Esophagus muscularis mucosa (tissue), 4 donors: ENCODE data around the gene NEDD8.
A peak's percentile ranks its signal among the peaks of the same experiment; 100 is the strongest.

ENCODE experiments used
- CTCF ChIP-seq, 3 experiments: fragments of 200-600 bp in 2 of 3; fragments of 450-650 bp in 1 of 3; sonication (generic) in 2 of 3; IDR thresholded peaks; one replicate each; pipeline ENCODE4 v1.5.1; 2017 to 2019; ENCODE audit warnings: antibody characterized with exemption in 3 of 3, mild to moderate bottlenecking in 2 of 3, moderate library complexity in 1 of 3
- EP300 ChIP-seq: sonication (generic); formaldehyde crosslinking; IDR thresholded peaks from one replicate; pipeline ENCODE4 v1.6.1; 2017; ENCODE audit warnings: antibody characterized with exemption
- POLR2A ChIP-seq: fragments of 450-650 bp; IDR thresholded peaks from one replicate; pipeline ENCODE4 v1.6.1; 2017; ENCODE audit warnings: antibody characterized with exemption, moderate library complexity, mild to moderate bottlenecking, low read depth
- POLR2AphosphoS5 ChIP-seq, 2 donors: sonication (generic); formaldehyde crosslinking; IDR thresholded peaks; one replicate each; pipeline ENCODE4 v1.6.1; 2017; ENCODE audit warnings: antibody characterized with exemption in 2 of 2

- TF ChIP-seq CTCF (IDR thresholded peaks at IDR 0.05) (no peak), EP300 (no peak), POLR2A (no peak), POLR2AphosphoS5 (IDR thresholded peaks at IDR 0.05) (peak; percentile 7 to 38)
Measured at GRCh38 chr14:24179961-24180796, 52.0 kb downstream of the NEDD8 start.
